HCT116 (cell line): ENCODE data around the gene RND3.

Experiments used
- CTCF ChIP-seq, 3 experiments: fragments of 200-600 bp in 1 of 3; sonication (generic) in 1 of 3; IDR thresholded peaks in 2 of 3; conservative IDR thresholded peaks in 1 of 3; 2 replicates each; pipeline ENCODE4 v1.5.1; 2012 to 2017; ENCODE audit warnings: low read depth in 2 of 3, low read length in 2 of 3, antibody characterized with exemption in 1 of 3, borderline replicate concordance in 1 of 3, control low read depth in 1 of 3, mild to moderate bottlenecking in 1 of 3, mixed read lengths in 1 of 3, mixed run types in 1 of 3, moderate library complexity in 1 of 3; ENCODE audit not compliant: insufficient read depth in 1 of 3
- EZH2phosphoT487 ChIP-seq: fragments of 200-600 bp; IDR thresholded peaks from 2 replicates; pipeline ENCODE4 v1.6.1; 2018; ENCODE audit warnings: antibody characterized with exemption, borderline replicate concordance
- POLR2A ChIP-seq: IDR thresholded peaks from 2 replicates; pipeline ENCODE4 v1.7.0; 2011; ENCODE audit warnings: borderline replicate concordance; ENCODE audit not compliant: insufficient read depth, insufficient read length; ENCODE audit errors: extremely low read depth
- POLR2AphosphoS5 ChIP-seq: IDR thresholded peaks from 2 replicates; pipeline ENCODE4 v1.6.1; 2011; ENCODE audit warnings: mild to moderate bottlenecking, low read depth, low read length, moderate library complexity
- TF ChIP-seq, protein P1 (sequence below): IDR thresholded peaks from 2 replicates; pipeline ENCODE4 v1.6.1; 2012; ENCODE audit warnings: low read depth

- no peak for TF ChIP-seq CTCF (IDR thresholded peaks at IDR 0.05 in 2 of 3, conservative IDR thresholded peaks at IDR 0.05 in 1 of 3; ENCODE audit: borderline replicate concordance in 1 of 3, insufficient read depth in 1 of 3, low read depth in 2 of 3, low read length in 2 of 3)
- no peak for TF ChIP-seq EZH2phosphoT487
- TF ChIP-seq, protein P1, sequence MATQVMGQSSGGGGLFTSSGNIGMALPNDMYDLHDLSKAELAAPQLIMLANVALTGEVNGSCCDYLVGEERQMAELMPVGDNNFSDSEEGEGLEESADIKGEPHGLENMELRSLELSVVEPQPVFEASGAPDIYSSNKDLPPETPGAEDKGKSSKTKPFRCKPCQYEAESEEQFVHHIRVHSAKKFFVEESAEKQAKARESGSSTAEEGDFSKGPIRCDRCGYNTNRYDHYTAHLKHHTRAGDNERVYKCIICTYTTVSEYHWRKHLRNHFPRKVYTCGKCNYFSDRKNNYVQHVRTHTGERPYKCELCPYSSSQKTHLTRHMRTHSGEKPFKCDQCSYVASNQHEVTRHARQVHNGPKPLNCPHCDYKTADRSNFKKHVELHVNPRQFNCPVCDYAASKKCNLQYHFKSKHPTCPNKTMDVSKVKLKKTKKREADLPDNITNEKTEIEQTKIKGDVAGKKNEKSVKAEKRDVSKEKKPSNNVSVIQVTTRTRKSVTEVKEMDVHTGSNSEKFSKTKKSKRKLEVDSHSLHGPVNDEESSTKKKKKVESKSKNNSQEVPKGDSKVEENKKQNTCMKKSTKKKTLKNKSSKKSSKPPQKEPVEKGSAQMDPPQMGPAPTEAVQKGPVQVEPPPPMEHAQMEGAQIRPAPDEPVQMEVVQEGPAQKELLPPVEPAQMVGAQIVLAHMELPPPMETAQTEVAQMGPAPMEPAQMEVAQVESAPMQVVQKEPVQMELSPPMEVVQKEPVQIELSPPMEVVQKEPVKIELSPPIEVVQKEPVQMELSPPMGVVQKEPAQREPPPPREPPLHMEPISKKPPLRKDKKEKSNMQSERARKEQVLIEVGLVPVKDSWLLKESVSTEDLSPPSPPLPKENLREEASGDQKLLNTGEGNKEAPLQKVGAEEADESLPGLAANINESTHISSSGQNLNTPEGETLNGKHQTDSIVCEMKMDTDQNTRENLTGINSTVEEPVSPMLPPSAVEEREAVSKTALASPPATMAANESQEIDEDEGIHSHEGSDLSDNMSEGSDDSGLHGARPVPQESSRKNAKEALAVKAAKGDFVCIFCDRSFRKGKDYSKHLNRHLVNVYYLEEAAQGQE, result no peak
- no peak for TF ChIP-seq POLR2A
- no peak; the same call in 1 of the 2 replicates for TF ChIP-seq POLR2AphosphoS5
Observed at GRCh38 chr2:150486539-150487484, 655 bp downstream of the RND3 start.
